Measurements from ENCODE around the gene SIN3A. TPM values are rescaled to one million over a fixed set of nuclear protein-coding genes. Genes with fewer than 3 reads are reported as not detected.

SIN3A gene
- total and polyA plus RNA-seq, 2 of the 4 experiments (the other 2 are of a cell fraction), result 21.2 to 31.5 TPM

DNA sequence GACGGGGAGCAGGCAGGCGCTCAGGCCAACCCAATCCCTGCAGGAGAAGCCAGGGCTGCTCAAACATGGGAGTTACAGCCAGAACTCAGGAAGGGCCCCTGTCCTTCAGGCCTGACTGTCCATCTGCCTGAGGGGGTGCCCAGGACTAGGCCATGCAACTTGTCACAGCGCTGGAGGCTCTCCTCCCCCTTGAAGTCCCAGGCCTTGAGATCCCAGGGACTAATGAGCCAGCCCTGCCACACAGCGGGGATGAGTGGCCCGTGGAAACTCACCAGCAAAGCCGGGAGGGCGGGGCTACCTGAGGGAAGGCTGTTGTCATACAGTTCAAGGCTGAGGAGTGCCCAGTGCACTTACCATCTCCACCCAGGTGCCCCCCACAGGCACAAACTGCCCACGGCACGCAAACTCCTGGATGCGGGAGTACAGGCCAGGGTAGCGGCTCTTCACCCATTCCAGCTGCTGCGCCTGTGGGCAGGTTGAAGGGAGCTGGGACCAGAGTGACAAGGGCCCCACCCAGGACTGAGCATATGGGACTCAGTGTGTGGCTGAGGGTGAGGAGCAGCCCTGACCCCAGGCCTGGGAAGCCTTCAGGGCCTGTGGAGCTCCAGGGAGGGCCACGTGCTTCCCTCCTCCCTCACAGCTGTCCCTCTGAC, 89.4 kb downstream of the SIN3A start:
- Histone ChIP-seq H3K9ac (ENCODE audit: low read depth, low read length) (no peak overlapping the region), H3K9me1 (ENCODE audit: insufficient read depth, low read length) (no peaks in the 10 kb centered on the region; the same call in 1 of the 2 replicates), H3K4me3 (ENCODE audit: insufficient read depth, low read depth, low read length) (no peak overlapping the region), H3K79me1 (ENCODE audit: low read depth in 1 of 2, low read length in 2 of 2) (peaks cover 7 to 20% of the 10 kb centered on the region in 2 experiments; a peak in 3 of 4 replicates), H3K4ac (ENCODE audit: low read depth, low read length) (no peak overlapping the region), H3K4me2 (ENCODE audit: low read depth, low read length) (no peak overlapping the region), H4K20me1 (ENCODE audit: insufficient read depth, low read length) (peaks cover 10% of the 10 kb centered on the region; the same call in 1 of the 2 replicates), H2BK15ac (ENCODE audit: low read depth, low read length) (no peak overlapping the region), H2AK9ac (replicated peaks; ENCODE audit: low read depth, low read length, poor library complexity) (no peak overlapping the region), H2BK5ac (ENCODE audit: low read depth, low read length, poor library complexity, severe bottlenecking) (no peak overlapping the region), H3K4me1 (ENCODE audit: control insufficient read depth, insufficient read depth, low read length) (no peaks in the 10 kb centered on the region), H2AK5ac (ENCODE audit: low read depth, low read length) (no peak overlapping the region), H2BK120ac (ENCODE audit: low read depth, low read length) (no peak overlapping the region), H3K23ac (ENCODE audit: low read depth, low read length) (no peak overlapping the region), H3K14ac (replicated peaks; ENCODE audit: low read depth, low read length) (no peak overlapping the region), H3K56ac (ENCODE audit: extremely low read depth, insufficient read depth, low read length) (no peak overlapping the region), H2BK20ac (ENCODE audit: low read depth, low read length) (no peak overlapping the region), H3K9me3 (ENCODE audit: control insufficient read depth, insufficient read depth, low read length) (no peaks in the 10 kb centered on the region), H3K27ac (ENCODE audit: insufficient read depth, low read length) (no peak overlapping the region), H4K8ac (ENCODE audit: low read depth in 2 of 2, low read length in 2 of 2) (no peak overlapping the region), H4K5ac (ENCODE audit: low read depth, low read length) (no peak overlapping the region), H2AFZ (replicated peaks; ENCODE audit: low read length, poor library complexity) (no peak overlapping the region), H4K91ac (ENCODE audit: insufficient read depth, low read depth, low read length) (no peak overlapping the region), H3K27me3 (ENCODE audit: control insufficient read depth, insufficient read depth, low read length) (no peaks in the 10 kb centered on the region), H3K36me3 (ENCODE audit: control insufficient read depth, insufficient read depth, low read length) (peaks cover 70% of the 10 kb centered on the region), H3K18ac (ENCODE audit: low read depth, low read length) (no peak overlapping the region)
- WGBS, 2 experiments (ENCODE audit: extremely low coverage in 2 of 2, insufficient read length in 1 of 2), result 100% methylated on average over 2 of the region's 13 CpGs; no CpG with 5 or more reads in 1 of the 2 experiments
- dilution Hi-C loops (cut with HindIII; ENCODE audit: low sequenced_read_pairs, unreplicated experiment) (no loop called here), intact Hi-C loops (cut with micrococcal nuclease) (no loop called here), in situ Hi-C loops (cut with MboI; ENCODE audit: low sequenced_read_pairs) (no loop called here)
- ChIA-PET CTCF (no interaction called here), POLR2A (ENCODE audit: unreplicated experiment) (no interaction called here)
- DNase-seq (no peak), ATAC-seq (ENCODE audit: low read depth) (no peak)
- no peak for TF ChIP-seq CHD1 (IDR thresholded peaks at IDR 0.05; ENCODE audit: low read depth, low read length)
- TF ChIP-seq ELK1 (IDR thresholded peaks at IDR 0.05; ENCODE audit: borderline replicate concordance, low read depth, low read length), result no peak
- TF ChIP-seq MAFK (IDR thresholded peaks at IDR 0.05; ENCODE audit: low read depth, low read length), result no peak
- no peak for TF ChIP-seq FOS (IDR thresholded peaks at IDR 0.05; ENCODE audit: low read depth, low read length)
- no peak for TF ChIP-seq RAD21 (IDR thresholded peaks at IDR 0.05; ENCODE audit: low read length)
- TF ChIP-seq BHLHE40 (IDR thresholded peaks at IDR 0.05; ENCODE audit: low read depth, low read length), result no peak
- TF ChIP-seq POLR2A (IDR thresholded peaks at IDR 0.05; ENCODE audit: low read depth, low read length), result no peak
- TF ChIP-seq MAZ (IDR thresholded peaks at IDR 0.05; ENCODE audit: borderline replicate concordance, low read depth, low read length), result no peak
- no peak for TF ChIP-seq RFX5 (IDR thresholded peaks at IDR 0.05; ENCODE audit: low read depth, low read length)
- TF ChIP-seq RCOR1 (IDR thresholded peaks at IDR 0.05; ENCODE audit: insufficient replicate concordance, low read length), result no peak
- TF ChIP-seq SMC3 (IDR thresholded peaks at IDR 0.05; ENCODE audit: low read depth, low read length), result no peak
- TF ChIP-seq NFE2L2 (IDR thresholded peaks at IDR 0.05; ENCODE audit: low read depth, low read length), result no peak
- no peak for TF ChIP-seq USF2 (IDR thresholded peaks at IDR 0.05; ENCODE audit: low read depth, low read length)
- no peak for TF ChIP-seq CTCF (conservative IDR thresholded peaks at IDR 0.05; ENCODE audit: low read depth, low read length)
- no peak for TF ChIP-seq CEBPB (IDR thresholded peaks at IDR 0.05; ENCODE audit: low read depth, low read length)
- no TSS peak for BruUV-seq (replicated peaks)

Measured in IMR-90 (cell line).